Suppressor macrophage (primary cell): ENCODE data around the gene RMRP.

ENCODE experiments used
- DNase-seq, 4 experiments: peaks; one replicate each; pipeline ENCODE4 v3.0.0-alpha.2; 2020 to 2022

The RMRP gene

GRCh38 chr9:35609820-35610163 is 48.0 kb downstream of the RMRP start:
- DNase-seq: no peak

GRCh38 chr9:35609001-35609819 is 48.6 kb downstream of the RMRP start:
- DNase-seq: no peak

- no peak for DNase-seq
Observed at GRCh38 chr9:35608221-35608620, 49.6 kb downstream of the RMRP start.
